ENCODE data around the gene HIGD1B. TPM values are rescaled to one million over a fixed set of nuclear protein-coding genes. Genes with fewer than 3 reads are reported as not detected.
A peak's percentile ranks its signal among the peaks of the same experiment; 100 is the strongest.

Gene HIGD1B
- total RNA-seq, 4 donors from 2014 or later, result not detected

- no peak for DNase-seq (ENCODE audit: low spot score in 2 of 2)
- H3K27me3 ChIP-seq, result no peaks in the 10 kb centered on the region
- H3K9me3 ChIP-seq, result no peaks in the 10 kb centered on the region
- H3K4me1 ChIP-seq, result no peaks in the 10 kb centered on the region
- peaks cover 43% of the 10 kb centered on the region for H3K36me3 ChIP-seq
- H3K27ac ChIP-seq, result no peak overlapping the region
- 81% methylated on average over 9 of the region's 12 CpGs for WGBS
- no peak overlapping the region for H3K4me3 ChIP-seq
- TF ChIP-seq POLR2A (IDR thresholded peaks at IDR 0.05) (no peak), POLR2AphosphoS5 (IDR thresholded peaks at IDR 0.05) (no peak), EP300 (IDR thresholded peaks at IDR 0.05) (no peak), CTCF (IDR thresholded peaks at IDR 0.05) (no peak)
These were observed 1.3 kb downstream of the HIGD1B start for GRCh38 chr17:44848961-44849489.

GRCh38 chr17:44850025-44850424 lies 2.3 kb downstream of the HIGD1B start:
- Histone ChIP-seq H3K27ac (peak overlapping the region; percentile 18), H3K36me3 (peaks cover 53% of the 10 kb centered on the region), H3K4me1 (no peaks in the 10 kb centered on the region), H3K9me3 (no peaks in the 10 kb centered on the region), H3K4me3 (no peak overlapping the region), H3K27me3 (no peaks in the 10 kb centered on the region)
- WGBS, result 91% methylated on average over 7 of the region's 7 CpGs
- TF ChIP-seq CTCF (IDR thresholded peaks at IDR 0.05) (no peak), EP300 (IDR thresholded peaks at IDR 0.05) (no peak), POLR2AphosphoS5 (IDR thresholded peaks at IDR 0.05) (no peak), POLR2A (IDR thresholded peaks at IDR 0.05) (no peak)
- no peak for DNase-seq (ENCODE audit: low spot score in 2 of 2)

GRCh38 chr17:44850612-44851011 lies 2.9 kb downstream of the HIGD1B start:
- Histone ChIP-seq H3K9me3 (no peaks in the 10 kb centered on the region), H3K27me3 (no peaks in the 10 kb centered on the region), H3K36me3 (peaks cover 59% of the 10 kb centered on the region), H3K4me3 (no peak overlapping the region), H3K27ac (no peak overlapping the region), H3K4me1 (no peaks in the 10 kb centered on the region)
- WGBS, result 92% methylated on average over 5 of the region's 5 CpGs
- DNase-seq (ENCODE audit: low spot score in 2 of 2), result no peak
- no peak for TF ChIP-seq EP300 (IDR thresholded peaks at IDR 0.05)
- no peak for TF ChIP-seq POLR2AphosphoS5 (IDR thresholded peaks at IDR 0.05)
- no peak for TF ChIP-seq CTCF (IDR thresholded peaks at IDR 0.05)
- no peak for TF ChIP-seq POLR2A (IDR thresholded peaks at IDR 0.05)

GRCh38 chr17:44854192-44854591 lies 6.5 kb downstream of the HIGD1B start:
- Histone ChIP-seq H3K4me1 (no peaks in the 10 kb centered on the region), H3K27me3 (no peaks in the 10 kb centered on the region), H3K27ac (no peak overlapping the region), H3K36me3 (peaks cover 93% of the 10 kb centered on the region), H3K4me3 (no peak overlapping the region), H3K9me3 (no peaks in the 10 kb centered on the region)
- no peak for DNase-seq (ENCODE audit: low spot score in 2 of 2)
- 96% methylated on average over 5 of the region's 5 CpGs for WGBS
- TF ChIP-seq POLR2A (IDR thresholded peaks at IDR 0.05) (no peak), EP300 (IDR thresholded peaks at IDR 0.05) (no peak), POLR2AphosphoS5 (IDR thresholded peaks at IDR 0.05) (no peak), CTCF (IDR thresholded peaks at IDR 0.05) (no peak)

GRCh38 chr17:44859701-44860100 lies 12.0 kb downstream of the HIGD1B start:
- Histone ChIP-seq H3K4me1 (no peaks in the 10 kb centered on the region), H3K27ac (no peak overlapping the region), H3K4me3 (no peak overlapping the region), H3K9me3 (no peaks in the 10 kb centered on the region), H3K27me3 (no peaks in the 10 kb centered on the region), H3K36me3 (peaks cover 99% of the 10 kb centered on the region)
- TF ChIP-seq POLR2AphosphoS5 (IDR thresholded peaks at IDR 0.05) (no peak), POLR2A (IDR thresholded peaks at IDR 0.05) (no peak), CTCF (IDR thresholded peaks at IDR 0.05) (no peak), EP300 (IDR thresholded peaks at IDR 0.05) (no peak)
- DNase-seq (ENCODE audit: low spot score in 2 of 2), result no peak
- 87% methylated on average over 5 of the region's 5 CpGs for WGBS

Data from suprapubic skin (tissue), 4 donors.